OCI-LY3 (cell line): ENCODE results near the gene SPCS2.

Experiments
- H2AFZ ChIP-seq: fragments of 200-600, 300-600 bp; shearing (Covaris generic); 2 replicates; pipeline ENCODE4 v1.6.0; 2014; ENCODE audit warnings: antibody characterized with exemption, low read depth, low read length
- H3K27ac ChIP-seq: fragments of 200-600, 300-600 bp; sonication (generic); 2 replicates; pipeline ENCODE4 v1.5.1; 2014; ENCODE audit warnings: mild to moderate bottlenecking, low read length, moderate library complexity, mixed read lengths
- H3K27me3 ChIP-seq: fragments of 200-600, 300-600 bp; sonication (generic); 2 replicates; pipeline ENCODE4 v1.6.1; 2014; ENCODE audit warnings: low read depth, low read length, mixed read lengths
- H3K36me3 ChIP-seq: fragments of 200-600, 300-600 bp; sonication (generic); replicated peaks from 2 replicates; pipeline ENCODE3; 2014; ENCODE audit warnings: low read depth, low read length, mixed read lengths
- H3K4me1 ChIP-seq: fragments of 300-600, 200-600 bp; sonication (generic); 2 replicates; pipeline ENCODE4 v1.6.1; 2014; ENCODE audit warnings: low read length, mixed read lengths
- H3K4me2 ChIP-seq: fragments of 200-600, 300-600 bp; sonication (generic); 2 replicates; pipeline ENCODE4 v1.6.1; 2014; ENCODE audit warnings: low read length, mixed read lengths
- H3K4me3 ChIP-seq: fragments of 300-600, 200-600 bp; sonication (generic); 2 replicates; pipeline ENCODE4 v1.5.1; 2014; ENCODE audit warnings: antibody characterized with exemption, mild to moderate bottlenecking, low read length, moderate library complexity
- H3K79me2 ChIP-seq: fragments of 300-600, 200-600 bp; shearing (Covaris generic); 2 replicates; pipeline ENCODE4 v1.6.1; 2014; ENCODE audit warnings: mild to moderate bottlenecking, low read length, mixed read lengths
- H3K9ac ChIP-seq: fragments of 300-600, 200-600 bp; shearing (Covaris generic); 2 replicates; pipeline ENCODE4 v1.6.0; 2014; ENCODE audit warnings: mild to moderate bottlenecking, low read length, moderate library complexity
- H3K9me3 ChIP-seq: fragments of 200-600, 300-600 bp; shearing (Covaris generic); 2 replicates; pipeline ENCODE4 v1.6.1; 2014; ENCODE audit warnings: low read length, mixed read lengths; ENCODE audit not compliant: insufficient read depth
- H4K20me1 ChIP-seq: fragments of 200-600, 300-600 bp; sonication (generic); 2 replicates; pipeline ENCODE4 v1.6.1; 2016; ENCODE audit warnings: low read length, mixed read lengths; ENCODE audit not compliant: insufficient read depth
- EZH2phosphoT487 ChIP-seq: fragments of 200-600 bp; shearing (Covaris generic); IDR thresholded peaks from 2 replicates; pipeline ENCODE4 v1.6.1; 2018; ENCODE audit warnings: antibody characterized with exemption, mixed run types, low read depth
- TF ChIP-seq, protein P1 (sequence below): fragments of 200-600, 300-600 bp; sonication (generic); IDR thresholded peaks from 2 replicates; pipeline ENCODE4 v1.5.1; 2014; ENCODE audit warnings: antibody characterized with exemption, low read length, low read depth

Gene SPCS2

DNA sequence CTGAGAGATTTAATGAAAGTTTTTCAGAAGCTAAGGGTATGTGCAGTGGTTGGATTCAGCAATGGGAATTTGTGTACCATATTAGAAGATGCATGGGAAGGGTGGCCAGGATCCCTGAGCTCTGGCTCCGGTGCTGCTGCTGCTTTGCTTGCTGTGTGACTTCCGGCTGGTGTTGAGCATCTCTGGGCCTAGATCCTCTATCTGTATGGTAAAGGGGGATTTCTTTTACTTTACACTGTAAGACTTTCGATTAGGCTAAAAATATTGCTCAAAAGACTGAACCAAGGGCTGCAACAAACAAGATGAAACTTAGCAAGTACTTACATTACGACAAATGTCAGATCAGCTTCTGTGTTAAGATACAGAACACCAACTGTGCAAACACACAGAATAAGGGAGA, 39.3 kb upstream of the SPCS2 start:
- no peaks in the 10 kb centered on the region for H3K4me1 ChIP-seq
- no peak overlapping the region for H3K9ac ChIP-seq
- no peak overlapping the region for H3K4me2 ChIP-seq
- no peak overlapping the region for H2AFZ ChIP-seq
- no peaks in the 10 kb centered on the region for H3K9me3 ChIP-seq
- H3K4me3 ChIP-seq, result no peak overlapping the region
- H3K27me3 ChIP-seq, result no peaks in the 10 kb centered on the region
- H4K20me1 ChIP-seq, result no peaks in the 10 kb centered on the region
- H3K27ac ChIP-seq, result no peak overlapping the region
- TF ChIP-seq EZH2phosphoT487, result no peak
- TF ChIP-seq, protein P1, sequence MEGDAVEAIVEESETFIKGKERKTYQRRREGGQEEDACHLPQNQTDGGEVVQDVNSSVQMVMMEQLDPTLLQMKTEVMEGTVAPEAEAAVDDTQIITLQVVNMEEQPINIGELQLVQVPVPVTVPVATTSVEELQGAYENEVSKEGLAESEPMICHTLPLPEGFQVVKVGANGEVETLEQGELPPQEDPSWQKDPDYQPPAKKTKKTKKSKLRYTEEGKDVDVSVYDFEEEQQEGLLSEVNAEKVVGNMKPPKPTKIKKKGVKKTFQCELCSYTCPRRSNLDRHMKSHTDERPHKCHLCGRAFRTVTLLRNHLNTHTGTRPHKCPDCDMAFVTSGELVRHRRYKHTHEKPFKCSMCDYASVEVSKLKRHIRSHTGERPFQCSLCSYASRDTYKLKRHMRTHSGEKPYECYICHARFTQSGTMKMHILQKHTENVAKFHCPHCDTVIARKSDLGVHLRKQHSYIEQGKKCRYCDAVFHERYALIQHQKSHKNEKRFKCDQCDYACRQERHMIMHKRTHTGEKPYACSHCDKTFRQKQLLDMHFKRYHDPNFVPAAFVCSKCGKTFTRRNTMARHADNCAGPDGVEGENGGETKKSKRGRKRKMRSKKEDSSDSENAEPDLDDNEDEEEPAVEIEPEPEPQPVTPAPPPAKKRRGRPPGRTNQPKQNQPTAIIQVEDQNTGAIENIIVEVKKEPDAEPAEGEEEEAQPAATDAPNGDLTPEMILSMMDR, result no peak
- H3K79me2 ChIP-seq, result no peaks in the 10 kb centered on the region
- peaks cover 19% of the 10 kb centered on the region for H3K36me3 ChIP-seq

DNA sequence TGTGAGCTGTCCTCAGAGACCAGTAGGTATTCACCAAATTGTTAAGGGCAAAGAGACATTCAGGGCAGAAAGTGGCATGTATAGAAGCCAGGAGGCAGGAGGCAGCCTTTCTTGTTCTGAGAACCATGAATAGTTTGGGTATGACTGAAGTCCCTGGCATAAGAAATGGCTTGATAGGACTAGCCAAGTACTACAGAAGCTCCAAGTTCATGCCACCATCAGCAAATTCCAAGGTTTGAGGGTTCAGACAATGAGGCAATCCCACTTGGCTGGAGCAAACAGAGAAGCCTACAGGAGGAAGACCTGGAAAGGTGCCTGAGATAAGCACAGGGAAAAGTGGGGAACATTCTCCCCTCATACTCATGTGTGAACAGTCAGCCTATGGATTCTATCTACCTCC, 25.9 kb upstream of the SPCS2 start:
- H3K79me2 ChIP-seq, result no peaks in the 10 kb centered on the region
- H4K20me1 ChIP-seq, result no peaks in the 10 kb centered on the region
- H3K27ac ChIP-seq, result no peak overlapping the region
- H3K4me1 ChIP-seq, result no peaks in the 10 kb centered on the region
- no peaks in the 10 kb centered on the region for H3K27me3 ChIP-seq
- H3K36me3 ChIP-seq, result peaks cover 9% of the 10 kb centered on the region
- H2AFZ ChIP-seq, result no peak overlapping the region
- H3K9ac ChIP-seq, result no peak overlapping the region
- H3K9me3 ChIP-seq, result no peaks in the 10 kb centered on the region
- no peak overlapping the region for H3K4me2 ChIP-seq
- no peak for TF ChIP-seq EZH2phosphoT487
- TF ChIP-seq, protein P1, result no peak
- no peak overlapping the region for H3K4me3 ChIP-seq

DNA sequence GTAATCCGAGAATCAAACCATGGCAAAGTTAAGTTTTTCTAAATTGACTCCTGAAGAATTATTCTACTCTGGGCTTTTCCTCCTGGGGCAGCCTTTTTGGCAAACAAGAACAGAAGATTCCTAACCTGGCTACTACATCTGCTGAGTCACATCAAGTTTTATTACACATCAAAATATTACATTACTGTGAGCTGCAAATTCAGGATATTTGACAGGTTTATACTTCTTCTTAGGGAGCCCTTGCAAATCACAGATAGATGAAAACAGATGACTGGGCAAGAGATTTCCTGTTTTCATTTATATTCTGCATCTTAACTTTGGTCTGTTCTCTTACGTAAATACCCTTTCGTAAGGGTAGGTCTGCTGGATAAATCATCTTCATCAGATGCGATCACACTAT, 23.8 kb upstream of the SPCS2 start:
- no peaks in the 10 kb centered on the region for H3K9me3 ChIP-seq
- no peaks in the 10 kb centered on the region for H3K27me3 ChIP-seq
- TF ChIP-seq, protein P1, result no peak
- TF ChIP-seq EZH2phosphoT487, result no peak
- no peak overlapping the region for H3K9ac ChIP-seq
- no peak overlapping the region for H3K27ac ChIP-seq
- no peaks in the 10 kb centered on the region for H4K20me1 ChIP-seq
- H3K36me3 ChIP-seq, result peaks cover 4% of the 10 kb centered on the region
- no peak overlapping the region for H3K4me3 ChIP-seq
- H3K79me2 ChIP-seq, result no peaks in the 10 kb centered on the region
- no peak overlapping the region for H3K4me2 ChIP-seq
- H3K4me1 ChIP-seq, result no peaks in the 10 kb centered on the region
- no peak overlapping the region for H2AFZ ChIP-seq

DNA sequence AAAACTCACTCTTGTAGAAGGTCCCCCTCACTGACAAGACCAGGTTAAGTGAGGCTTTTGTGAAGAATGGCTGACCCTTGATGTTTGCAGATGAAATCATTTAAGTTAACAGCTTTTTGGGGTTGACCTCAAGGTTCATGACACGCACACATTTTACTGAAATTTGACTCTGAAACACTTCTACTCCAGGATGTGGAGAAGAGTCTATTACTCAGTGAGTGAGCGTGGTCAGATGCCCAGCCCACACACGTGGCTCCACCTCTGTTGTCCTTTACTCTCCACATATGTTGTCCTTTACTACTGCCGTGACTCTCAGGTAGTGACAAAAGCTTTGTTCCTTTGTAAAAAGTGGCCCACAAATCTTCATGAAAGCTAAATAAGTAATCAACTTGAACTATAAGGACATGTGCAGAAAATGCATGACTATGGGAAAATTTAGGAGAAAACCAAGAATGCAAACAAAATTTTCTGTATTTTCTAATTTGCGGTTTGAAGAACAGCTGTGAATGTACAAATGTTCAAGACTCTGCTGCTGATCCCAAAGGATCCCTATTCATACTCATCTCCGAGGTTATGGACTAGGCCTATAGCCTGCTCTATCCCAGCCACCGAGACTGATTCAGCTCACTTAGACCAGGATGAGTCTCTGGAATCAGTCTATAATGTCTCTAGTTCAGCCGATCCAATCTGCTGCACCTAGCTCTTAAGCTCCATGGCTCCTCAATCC, 22.6 kb upstream of the SPCS2 start:
- Histone ChIP-seq H3K4me2 (no peak overlapping the region), H3K9me3 (no peaks in the 10 kb centered on the region), H4K20me1 (no peaks in the 10 kb centered on the region), H3K27me3 (no peaks in the 10 kb centered on the region), H3K9ac (no peak overlapping the region), H3K79me2 (no peaks in the 10 kb centered on the region), H3K27ac (no peak overlapping the region), H3K4me3 (no peak overlapping the region), H2AFZ (no peak overlapping the region), H3K36me3 (peaks cover 4% of the 10 kb centered on the region), H3K4me1 (no peaks in the 10 kb centered on the region)
- TF ChIP-seq, protein P1, result no peak
- no peak for TF ChIP-seq EZH2phosphoT487
